ENCODE data around the gene TPK1. TPM values are rescaled to one million over a fixed set of nuclear protein-coding genes. Genes with fewer than 3 reads are reported as not detected.

The TPK1 gene
- total RNA-seq, 1 experiment from 2014 or later = 3.1 TPM

- TF ChIP-seq CTCF (conservative IDR thresholded peaks at IDR 0.05) = no peak
- no peak overlapping the region for H3K27ac ChIP-seq (ENCODE audit: insufficient read length, low read depth, low read length)
Measured at GRCh38 chr7:144884896-144885295, 49.0 kb upstream of the TPK1 start.

More at GRCh38 chr7:144884896-144885295, 49.0 kb upstream of the TPK1 start:
- Histone ChIP-seq H3K27me3 (ENCODE audit: insufficient read depth, low read length) (no peaks in the 10 kb centered on the region), H2BK5ac (ENCODE audit: insufficient read length, low read length) (no peak overlapping the region), H2BK20ac (ENCODE audit: low read depth, low read length, poor library complexity, severe bottlenecking) (no peak overlapping the region), H3K9ac (ENCODE audit: extremely low read depth, insufficient read length, low read length) (no peak overlapping the region), H3K23ac (ENCODE audit: insufficient read length, low read depth, low read length) (no peak overlapping the region), H4K20me1 (ENCODE audit: control insufficient read depth, insufficient read depth, insufficient read length) (no peaks in the 10 kb centered on the region), H2BK15ac (ENCODE audit: low read depth, low read length) (no peak overlapping the region), H3K4me1 (ENCODE audit: insufficient read depth, low read length) (no peaks in the 10 kb centered on the region), H3K14ac (ENCODE audit: insufficient read depth, low read length) (no peak overlapping the region), H2AFZ (ENCODE audit: low read length) (no peak overlapping the region), H3K79me2 (ENCODE audit: insufficient read depth, low read length) (no peaks in the 10 kb centered on the region), H3K18ac (ENCODE audit: insufficient read length, low read depth, low read length) (no peak overlapping the region), H4K5ac (ENCODE audit: insufficient read length, low read depth, low read length) (no peak overlapping the region), H3K56ac (ENCODE audit: insufficient read length, low read depth, low read length) (no peak overlapping the region), H2BK12ac (ENCODE audit: insufficient read length, low read depth, low read length) (no peak overlapping the region), H3K79me1 (ENCODE audit: insufficient read depth, low read depth, low read length, poor library complexity, severe bottlenecking) (no peaks in the 10 kb centered on the region), H3K9me3 (ENCODE audit: control insufficient read depth, low read depth, low read length) (no peaks in the 10 kb centered on the region), H3K23me2 (ENCODE audit: insufficient read length, low read depth, low read length, poor library complexity, severe bottlenecking) (no peaks in the 10 kb centered on the region), H2BK120ac (ENCODE audit: low read depth, low read length, poor library complexity, severe bottlenecking) (no peak overlapping the region), H3K4me2 (ENCODE audit: insufficient read depth, insufficient read length, low read length) (no peak overlapping the region), H4K8ac (replicated peaks; ENCODE audit: insufficient read length, low read depth, low read length) (no peak overlapping the region), H3K4ac (ENCODE audit: low read depth, low read length) (no peak overlapping the region), H3T11ph (ENCODE audit: low read length) (no peak overlapping the region), H4K91ac (ENCODE audit: insufficient read length, low read depth, low read length) (no peak overlapping the region), H2AK5ac (ENCODE audit: insufficient read length, low read length) (no peak overlapping the region)
- no peak for DNase-seq
- WGBS (ENCODE audit: extremely low coverage, insufficient read length, low lambda C conversion rate) = no CpG with 5 or more reads among the region's 2 CpGs
- peaks cover 11% of the 10 kb centered on the region in 2 experiments for H3K4me1 Mint-ChIP-seq
- H3K9me3 Mint-ChIP-seq = no peaks in the 10 kb centered on the region
- H3K27ac Mint-ChIP-seq = no peak overlapping the region
- H3K36me3 Mint-ChIP-seq (ENCODE audit: insufficient read depth in 1 of 3, low read depth in 3 of 3) = no peaks in the 10 kb centered on the region
- H3K27me3 Mint-ChIP-seq (ENCODE audit: low read depth) = no peaks in the 10 kb centered on the region
- H3K4me3 Mint-ChIP-seq = no peak overlapping the region

Data from H9 (cell line).